Astrocyte of the cerebellum (primary cell): ENCODE results near the gene CHN1.

Source experiments
- DNase-seq: peaks from one replicate; pipeline ENCODE4 v3.0.0-alpha.2; 2011; ENCODE audit warnings: low read depth
- H3K4me3 ChIP-seq: 2 replicates; pipeline ENCODE4 v1.5.1; 2011; ENCODE audit warnings: mild to moderate bottlenecking, low read depth, low read length, moderate library complexity
- CTCF ChIP-seq: IDR thresholded peaks from 2 replicates; pipeline ENCODE4 v1.5.1; 2012; ENCODE audit warnings: low read length, low read depth, moderate library complexity, mild to moderate bottlenecking; ENCODE audit errors: missing control alignments
- in situ Hi-C: cut with HindIII; loops from 2 replicates; pipeline ENCODE4 v1.10.0; 2017; ENCODE audit warnings: low sequenced_read_pairs

CHN1 gene

GRCh38 chr2:174881678-174882077 lies 123.5 kb downstream of the CHN1 start:
- no peak for TF ChIP-seq CTCF
- no peak overlapping the region for H3K4me3 ChIP-seq
- DNase-seq: no peak
- in situ Hi-C loops: no loop called here

GRCh38 chr2:174878537-174879147 lies 126.5 kb downstream of the CHN1 start:
- peak; percentile 28 for DNase-seq
- no peak for TF ChIP-seq CTCF
- H3K4me3 ChIP-seq: peak overlapping the region; percentile 19
- in situ Hi-C loops: no loop called here

GRCh38 chr2:174877751-174878150 lies 127.4 kb downstream of the CHN1 start:
- H3K4me3 ChIP-seq: no peak overlapping the region
- no peak for DNase-seq
- in situ Hi-C loops: no loop called here
- TF ChIP-seq CTCF: no peak

GRCh38 chr2:174877301-174877700 lies 127.9 kb downstream of the CHN1 start:
- in situ Hi-C loops: no loop called here
- TF ChIP-seq CTCF: no peak
- DNase-seq: no peak

GRCh38 chr2:174874085-174874484 lies 131.1 kb downstream of the CHN1 start:
- in situ Hi-C loops: loop anchor here (5.0 kb wide), 1 partner anchor 98 kb away; no protein-coding TSS in a partner anchor
- H3K4me3 ChIP-seq: no peak overlapping the region
- DNase-seq: peak; percentile 9
- no peak for TF ChIP-seq CTCF

More at GRCh38 chr2:174877301-174877700, 127.9 kb downstream of the CHN1 start:
- H3K4me3 ChIP-seq: no peak overlapping the region

GRCh38 chr2:174873471-174873870 lies 131.7 kb downstream of the CHN1 start:
- DNase-seq: peak; percentile 38
- TF ChIP-seq CTCF: no peak
- H3K4me3 ChIP-seq: no peak overlapping the region
- in situ Hi-C loops: loop anchor here (5.0 kb wide), 1 partner anchor 99 kb away; no protein-coding TSS in a partner anchor
